ENCODE measurements around the gene GALNT3. TPM values are rescaled to one million over a fixed set of nuclear protein-coding genes. Genes with fewer than 3 reads are reported as not detected.

Gene GALNT3
- polyA plus RNA-seq, 6 donors from 2014 or later: 2.7 to 7.0 (median 5.2) TPM

GRCh38 chr2:165815299-165816141 lies 21.5 kb upstream of the GALNT3 start:
- peaks cover 0 to 1% (median 0%) of the 10 kb centered on the region in 7 donors for H3K9me3 Mint-ChIP-seq
- H3K4me1 Mint-ChIP-seq: peaks cover 40 to 64% (median 62%) of the 10 kb centered on the region in 3 donors
- peak; percentile 80 to 85 for ATAC-seq (ENCODE audit: low read depth in 2 of 2)
- H3K4me3 Mint-ChIP-seq: peak overlapping the region; percentile 29 to 87 (median 74)
- H3K36me3 Mint-ChIP-seq: no peaks in the 10 kb centered on the region
- peak overlapping the region; percentile 77 to 97 (median 92) for H3K27ac Mint-ChIP-seq
- DNase-seq: peak; percentile 55
- H3K27me3 Mint-ChIP-seq: no peaks in the 10 kb centered on the region

- no peaks in the 10 kb centered on the region for H3K27me3 Mint-ChIP-seq
- H3K27ac Mint-ChIP-seq: peak overlapping the region in 5 of 6 donors; percentile 16 to 90 (median 77)
- H3K4me1 Mint-ChIP-seq: peaks cover 40 to 64% (median 60%) of the 10 kb centered on the region in 3 donors
- no peaks in the 10 kb centered on the region for H3K36me3 Mint-ChIP-seq
- H3K4me3 Mint-ChIP-seq: peak overlapping the region in 4 of 8 donors; percentile 10 to 58 (median 40)
- DNase-seq: no peak
- ATAC-seq (ENCODE audit: low read depth in 2 of 2): no peak
- peaks cover 0 to 1% (median 0%) of the 10 kb centered on the region in 7 donors for H3K9me3 Mint-ChIP-seq
These were observed 20.4 kb upstream of the GALNT3 start for GRCh38 chr2:165814473-165814872.

GRCh38 chr2:165811592-165812370 lies 17.7 kb upstream of the GALNT3 start:
- Mint-ChIP-seq H3K36me3 (peaks cover 0 to 6% of the 10 kb centered on the region in 2 donors), H3K4me3 (no peak overlapping the region), H3K4me1 (peaks cover 26 to 42% (median 35%) of the 10 kb centered on the region in 3 donors), H3K9me3 (no peaks in the 10 kb centered on the region), H3K27me3 (no peaks in the 10 kb centered on the region), H3K27ac (peak overlapping the region in 1 of 6 donors; percentile 43)
- no peak for ATAC-seq (ENCODE audit: low read depth in 2 of 2)
- DNase-seq: no peak

- DNase-seq (no peak), ATAC-seq (ENCODE audit: low read depth in 2 of 2) (no peak)
- Mint-ChIP-seq H3K4me3 (no peak overlapping the region), H3K4me1 (peaks cover 13 to 28% (median 21%) of the 10 kb centered on the region in 3 donors), H3K9me3 (no peaks in the 10 kb centered on the region), H3K36me3 (peaks cover 0 to 6% of the 10 kb centered on the region in 2 donors), H3K27me3 (no peaks in the 10 kb centered on the region), H3K27ac (peak overlapping the region in 1 of 6 donors; percentile 65)
These were observed 16.4 kb upstream of the GALNT3 start for GRCh38 chr2:165810418-165810817.

GRCh38 chr2:165804719-165805118 lies 10.7 kb upstream of the GALNT3 start:
- peaks cover 0 to 3% (median 0%) of the 10 kb centered on the region in 7 donors for H3K9me3 Mint-ChIP-seq
- no peaks in the 10 kb centered on the region for H3K4me1 Mint-ChIP-seq
- H3K4me3 Mint-ChIP-seq: no peak overlapping the region
- no peaks in the 10 kb centered on the region for H3K27me3 Mint-ChIP-seq
- no peak for ATAC-seq (ENCODE audit: low read depth in 2 of 2)
- no peak for DNase-seq
- peaks cover 16 to 23% of the 10 kb centered on the region in 2 donors for H3K36me3 Mint-ChIP-seq
- no peak overlapping the region for H3K27ac Mint-ChIP-seq

GRCh38 chr2:165803123-165803760 lies 9.2 kb upstream of the GALNT3 start:
- peaks cover 19 to 27% of the 10 kb centered on the region in 2 donors for H3K36me3 Mint-ChIP-seq
- H3K9me3 Mint-ChIP-seq: peaks cover 0 to 6% (median 0%) of the 10 kb centered on the region in 7 donors
- ATAC-seq (ENCODE audit: low read depth in 2 of 2) (no peak), DNase-seq (no peak)
- no peaks in the 10 kb centered on the region for H3K4me1 Mint-ChIP-seq
- H3K27me3 Mint-ChIP-seq: no peaks in the 10 kb centered on the region
- no peak overlapping the region for H3K4me3 Mint-ChIP-seq
- H3K27ac Mint-ChIP-seq: no peak overlapping the region

GRCh38 chr2:165801176-165801575 lies 7.1 kb upstream of the GALNT3 start:
- ATAC-seq (ENCODE audit: low read depth in 2 of 2): no peak

GRCh38 chr2:165796819-165797530 lies 2.9 kb upstream of the GALNT3 start:
- DNase-seq (no peak), ATAC-seq (ENCODE audit: low read depth in 2 of 2) (no peak)
- Mint-ChIP-seq H3K4me1 (peaks cover 31 to 36% (median 35%) of the 10 kb centered on the region in 3 donors), H3K36me3 (peaks cover 11 to 26% of the 10 kb centered on the region in 2 donors), H3K4me3 (peak overlapping the region in 1 of 8 donors; percentile 33), H3K27ac (peak overlapping the region in 3 of 6 donors; percentile 60 to 79 (median 70)), H3K9me3 (peaks cover 0 to 6% (median 0%) of the 10 kb centered on the region in 7 donors), H3K27me3 (no peaks in the 10 kb centered on the region)

More at GRCh38 chr2:165801176-165801575, 7.1 kb upstream of the GALNT3 start:
- H3K4me1 Mint-ChIP-seq: peaks cover 6 to 7% (median 6%) of the 10 kb centered on the region in 3 donors
- H3K9me3 Mint-ChIP-seq: peaks cover 0 to 6% (median 0%) of the 10 kb centered on the region in 7 donors
- H3K36me3 Mint-ChIP-seq: peaks cover 13 to 27% of the 10 kb centered on the region in 2 donors
- DNase-seq: no peak
- no peak overlapping the region for H3K4me3 Mint-ChIP-seq
- no peak overlapping the region for H3K27ac Mint-ChIP-seq
- no peaks in the 10 kb centered on the region for H3K27me3 Mint-ChIP-seq

- DNase-seq: no peak
- Mint-ChIP-seq H3K4me3 (peak overlapping the region in 2 of 8 donors; percentile 34 to 42), H3K27me3 (no peaks in the 10 kb centered on the region), H3K4me1 (peaks cover 31 to 41% (median 39%) of the 10 kb centered on the region in 3 donors), H3K36me3 (peaks cover 7 to 18% of the 10 kb centered on the region in 2 donors), H3K27ac (peak overlapping the region; percentile 8 to 98 (median 72)), H3K9me3 (peaks cover 0 to 6% (median 0%) of the 10 kb centered on the region in 7 donors)
- no peak for ATAC-seq (ENCODE audit: low read depth in 2 of 2)
These were observed 2.1 kb upstream of the GALNT3 start for GRCh38 chr2:165796129-165796528.

GRCh38 chr2:165795011-165795410 lies 964 bp upstream of the GALNT3 start:
- H3K4me1 Mint-ChIP-seq: peaks cover 33 to 41% (median 39%) of the 10 kb centered on the region in 3 donors
- H3K9me3 Mint-ChIP-seq: peaks cover 0 to 5% (median 0%) of the 10 kb centered on the region in 7 donors
- H3K36me3 Mint-ChIP-seq: peaks cover 6 to 7% of the 10 kb centered on the region in 2 donors
- DNase-seq: no peak
- peak overlapping the region; percentile 83 to 98 (median 97) for H3K4me3 Mint-ChIP-seq
- ATAC-seq (ENCODE audit: low read depth in 2 of 2): no peak
- peak overlapping the region; percentile 98 to 100 (median 99) for H3K27ac Mint-ChIP-seq
- H3K27me3 Mint-ChIP-seq: no peaks in the 10 kb centered on the region

GRCh38 chr2:165794536-165794928 lies 485 bp upstream of the GALNT3 start:
- Mint-ChIP-seq H3K36me3 (peaks cover 2 to 3% of the 10 kb centered on the region in 2 donors), H3K27ac (peak overlapping the region; percentile 98 to 100 (median 99)), H3K4me1 (peaks cover 38 to 42% (median 41%) of the 10 kb centered on the region in 3 donors), H3K27me3 (no peaks in the 10 kb centered on the region), H3K4me3 (peak overlapping the region; percentile 83 to 98 (median 97)), H3K9me3 (peaks cover 0 to under 1% (median 0%) of the 10 kb centered on the region in 7 donors)
- ATAC-seq (ENCODE audit: low read depth in 2 of 2) (peak; percentile 87 to 90), DNase-seq (peak; percentile 85)

GRCh38 chr2:165793161-165793778 lies 777 bp downstream of the GALNT3 start:
- Mint-ChIP-seq H3K9me3 (no peaks in the 10 kb centered on the region), H3K4me1 (peaks cover 45 to 53% (median 48%) of the 10 kb centered on the region in 3 donors)
- no peak for ATAC-seq (ENCODE audit: low read depth in 2 of 2)

More at GRCh38 chr2:165793161-165793778, 777 bp downstream of the GALNT3 start:
- H3K36me3 Mint-ChIP-seq: peaks cover 0 to 3% of the 10 kb centered on the region in 2 donors
- peak overlapping the region; percentile 83 to 98 (median 96) for H3K4me3 Mint-ChIP-seq
- H3K27me3 Mint-ChIP-seq: no peaks in the 10 kb centered on the region
- H3K27ac Mint-ChIP-seq: peak overlapping the region; percentile 91 to 98 (median 94)
- peak; percentile 12 for DNase-seq

Data from naive B cell (primary cell).